Stomach smooth muscle (tissue), 2 donors: ENCODE results near the gene GMPS.
"Not testable (repeated sequence)": the region's sequence is repeated elsewhere in the genome, so short reads cannot be mapped to it uniquely, and the experiment has no call there.

Source experiments
- H3K27ac ChIP-seq: one replicate; pipeline ENCODE4 v1.7.0; 2013; ENCODE audit warnings: mild to moderate bottlenecking, low read length, inconsistent platforms
- H3K27me3 ChIP-seq, 2 donors: one replicate each; pipeline ENCODE4 v1.7.0; 2013; ENCODE audit warnings: low read length in 2 of 2; ENCODE audit not compliant: insufficient read depth in 2 of 2, control insufficient read depth in 1 of 2
- H3K36me3 ChIP-seq, 2 donors: one replicate each; pipeline ENCODE4 v1.7.0; 2013; ENCODE audit warnings: low read length in 2 of 2; ENCODE audit not compliant: control insufficient read depth in 2 of 2, insufficient read depth in 2 of 2
- H3K4me1 ChIP-seq: one replicate; pipeline ENCODE4 v1.7.0; 2013; ENCODE audit warnings: low read length; ENCODE audit not compliant: control insufficient read depth, insufficient read depth
- H3K4me3 ChIP-seq, 2 donors: one replicate each; pipeline ENCODE4 v1.7.0; 2013; ENCODE audit warnings: low read length in 2 of 2
- H3K9ac ChIP-seq, 2 donors: one replicate each; pipeline ENCODE4 v1.7.0; 2013; ENCODE audit warnings: low read length in 2 of 2, mild to moderate bottlenecking in 1 of 2
- H3K9me3 ChIP-seq, 2 donors: one replicate each; pipeline ENCODE4 v1.7.0; 2013; ENCODE audit warnings: low read length in 2 of 2; ENCODE audit not compliant: control insufficient read depth in 2 of 2
- donor health status: healthy.
- donor health status: Pancreatic carcinoma.

The GMPS gene

DNA sequence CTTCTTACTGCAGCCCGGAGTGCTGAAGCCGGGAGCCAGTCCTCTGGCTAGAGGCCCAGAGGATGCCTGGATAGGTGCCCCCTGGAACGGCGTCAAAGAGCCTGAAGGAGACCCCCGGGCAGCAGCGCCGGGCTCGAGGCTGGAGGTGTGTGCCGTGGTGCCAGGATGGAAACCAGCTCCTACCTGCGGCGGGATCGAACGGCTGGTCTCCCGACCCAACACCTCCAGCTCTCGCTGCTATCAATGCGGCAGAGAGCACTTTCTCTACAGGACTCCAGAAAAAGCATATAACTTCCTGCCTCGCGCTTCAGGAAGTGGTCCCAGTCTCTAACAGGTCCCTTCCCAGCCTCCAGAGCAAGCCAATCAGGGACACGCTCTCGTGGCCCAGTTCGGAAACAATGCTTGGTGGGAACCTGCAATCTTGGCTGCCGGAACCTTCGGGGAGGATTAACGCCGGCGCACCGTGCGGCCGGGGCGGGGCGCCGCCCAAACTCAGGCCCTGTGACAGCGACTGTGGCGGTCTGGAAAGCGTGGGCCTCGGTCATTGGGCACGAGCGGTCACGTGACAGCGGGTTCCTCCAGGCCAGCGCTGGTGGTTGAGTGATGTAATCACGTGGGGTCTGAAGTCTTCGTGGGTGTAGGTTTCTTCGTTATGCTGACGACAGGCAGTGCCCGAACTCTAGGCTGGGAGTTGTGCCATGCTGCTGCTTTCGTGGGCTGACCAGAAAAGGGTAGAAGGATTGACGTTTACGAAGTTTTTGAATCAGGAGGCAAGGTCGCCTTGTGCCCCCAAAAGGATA lies 16.1 kb upstream of the GMPS start, which contains the start of gene SLC33A1:
Gene SLC33A1 (minus strand): TSS at position 287 of the 800 bp plus-strand sequence. CDS start 430 bp downstream, outside the sequence.
- peaks cover 36% of the 10 kb centered on the region for H3K4me1 ChIP-seq
- no peaks in the 10 kb centered on the region for H3K9me3 ChIP-seq

DNA sequence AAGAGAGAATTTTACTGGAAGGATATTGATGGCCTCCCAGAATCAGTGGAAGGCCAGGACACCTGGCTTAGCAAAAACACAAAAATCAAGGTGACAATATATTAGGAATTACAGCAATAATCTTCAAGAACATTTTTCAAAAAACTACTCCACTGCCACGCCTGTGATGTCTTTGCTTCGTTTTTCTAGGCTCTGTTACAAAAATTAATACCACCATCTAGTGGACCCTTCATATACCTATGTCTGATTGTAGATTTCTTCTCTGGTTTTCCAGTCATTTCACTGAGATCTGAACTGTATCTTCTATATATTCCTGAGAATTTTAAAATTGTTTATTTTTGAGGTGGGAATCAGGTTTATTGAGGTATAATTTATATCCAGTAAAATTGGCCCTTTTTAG lies 10.6 kb upstream of the GMPS start:
- Histone ChIP-seq H3K36me3 (no peaks in the 10 kb centered on the region), H3K27me3 (no peaks in the 10 kb centered on the region), H3K27ac (no peak overlapping the region), H3K9me3 (no peaks in the 10 kb centered on the region), H3K9ac (no peak overlapping the region), H3K4me1 (peaks cover 3% of the 10 kb centered on the region), H3K4me3 (no peak overlapping the region)

More for the DNA sequence above, 16.1 kb upstream of the GMPS start, which contains the start of gene SLC33A1:
- H3K27ac ChIP-seq: peak within 1 kb of the TSS; percentile 96
- peak within 1 kb of the TSS; percentile 95 to 97 for H3K4me3 ChIP-seq
- H3K9ac ChIP-seq: peak within 1 kb of the TSS; percentile 86 to 96
- no peaks in the 10 kb centered on the region for H3K36me3 ChIP-seq
- no peaks in the 10 kb centered on the region for H3K27me3 ChIP-seq

DNA sequence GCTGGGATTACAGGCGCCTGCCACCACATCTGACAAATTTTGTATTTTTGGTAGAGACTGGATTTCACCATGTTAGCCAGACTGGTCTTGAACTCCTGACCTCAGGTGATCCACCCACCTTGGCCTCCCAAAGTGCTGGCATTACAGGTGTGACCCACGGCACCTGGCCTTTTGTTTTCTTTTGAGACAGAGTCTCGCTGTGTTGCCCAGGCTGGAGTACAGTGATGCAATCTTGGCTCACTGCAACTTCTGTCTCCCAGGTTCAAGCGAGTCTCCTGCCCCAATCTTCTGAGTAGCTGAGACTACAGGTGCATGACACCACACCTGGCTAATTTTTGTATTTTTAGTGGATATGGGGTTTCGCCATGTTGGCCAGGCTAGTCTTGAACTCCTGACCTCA lies 10.0 kb upstream of the GMPS start:
- not testable (repeated sequence) for H3K4me1 ChIP-seq, H3K9me3 ChIP-seq, H3K4me3 ChIP-seq, H3K27ac ChIP-seq, H3K36me3 ChIP-seq, H3K27me3 ChIP-seq, H3K9ac ChIP-seq

DNA sequence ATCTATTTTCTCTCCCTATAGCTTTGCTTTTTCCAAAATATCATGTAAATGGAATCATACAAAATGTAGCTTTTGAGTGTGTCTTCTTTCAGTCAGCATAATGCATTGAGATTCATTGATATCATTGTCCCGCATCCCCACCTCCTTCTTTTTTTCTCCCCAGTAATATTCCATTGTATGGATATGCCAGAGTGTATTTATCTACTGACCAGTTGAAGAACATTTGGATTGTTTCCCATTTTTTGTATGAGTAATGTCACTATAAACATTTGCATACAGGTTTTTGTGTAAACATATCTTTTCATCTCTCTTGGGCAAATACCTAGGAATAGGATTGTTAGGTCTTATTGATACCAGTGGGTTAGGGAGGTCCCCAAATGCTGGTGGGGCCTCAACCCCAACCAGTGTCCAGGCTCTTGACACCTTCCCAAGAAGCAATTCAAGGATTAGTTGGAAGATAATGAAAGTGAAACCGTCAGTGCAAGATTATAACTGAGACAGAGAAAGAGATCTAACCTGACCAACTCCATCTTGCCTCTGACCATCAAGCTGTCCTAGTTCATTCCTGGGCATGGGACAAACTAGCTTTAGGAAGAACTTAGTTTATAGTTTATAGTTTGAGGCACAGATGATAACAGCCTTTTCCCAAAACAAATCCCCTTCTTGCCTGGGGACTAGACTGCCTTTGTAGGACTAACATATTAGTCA lies 8.8 kb upstream of the GMPS start:
- no peak overlapping the region for H3K9ac ChIP-seq
- no peak overlapping the region for H3K27ac ChIP-seq
- no peak overlapping the region for H3K4me3 ChIP-seq
- no peaks in the 10 kb centered on the region for H3K9me3 ChIP-seq
- H3K36me3 ChIP-seq: no peaks in the 10 kb centered on the region
- no peaks in the 10 kb centered on the region for H3K4me1 ChIP-seq
- no peaks in the 10 kb centered on the region for H3K27me3 ChIP-seq

DNA sequence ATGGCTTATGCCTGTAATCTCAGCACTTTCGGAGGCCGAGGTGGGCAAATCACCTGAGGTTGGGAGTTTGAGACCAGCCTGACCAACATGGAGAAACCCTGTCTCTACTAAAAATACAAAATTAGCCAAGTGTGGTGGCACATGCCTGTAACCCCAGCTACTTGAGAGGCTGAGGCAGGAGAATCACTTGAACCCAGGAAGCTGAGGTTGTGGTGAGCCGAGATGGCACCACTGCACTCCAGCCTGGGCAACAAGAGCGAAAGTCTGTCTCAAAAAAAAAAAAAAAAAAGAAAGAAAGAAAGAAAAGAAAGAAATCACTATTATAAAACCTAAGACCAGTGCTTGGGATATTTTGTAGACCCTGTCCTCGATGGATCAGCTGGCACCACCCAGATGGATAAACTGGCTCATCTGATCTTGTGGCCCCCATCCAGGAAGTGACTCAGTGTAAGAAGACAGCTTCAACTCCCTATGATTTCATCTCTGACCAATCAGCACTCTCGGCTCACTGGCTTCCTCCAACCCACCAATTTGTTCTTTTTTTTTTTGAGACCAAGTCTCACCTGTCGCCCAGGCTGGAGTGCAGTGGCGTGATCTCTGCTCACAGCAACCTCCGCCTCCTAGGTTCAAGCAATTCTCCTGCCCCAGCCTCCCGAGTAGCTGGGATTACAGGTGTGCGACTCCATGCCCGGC lies 8.0 kb upstream of the GMPS start:
- not testable (repeated sequence) for H3K9ac ChIP-seq, H3K27ac ChIP-seq

DNA sequence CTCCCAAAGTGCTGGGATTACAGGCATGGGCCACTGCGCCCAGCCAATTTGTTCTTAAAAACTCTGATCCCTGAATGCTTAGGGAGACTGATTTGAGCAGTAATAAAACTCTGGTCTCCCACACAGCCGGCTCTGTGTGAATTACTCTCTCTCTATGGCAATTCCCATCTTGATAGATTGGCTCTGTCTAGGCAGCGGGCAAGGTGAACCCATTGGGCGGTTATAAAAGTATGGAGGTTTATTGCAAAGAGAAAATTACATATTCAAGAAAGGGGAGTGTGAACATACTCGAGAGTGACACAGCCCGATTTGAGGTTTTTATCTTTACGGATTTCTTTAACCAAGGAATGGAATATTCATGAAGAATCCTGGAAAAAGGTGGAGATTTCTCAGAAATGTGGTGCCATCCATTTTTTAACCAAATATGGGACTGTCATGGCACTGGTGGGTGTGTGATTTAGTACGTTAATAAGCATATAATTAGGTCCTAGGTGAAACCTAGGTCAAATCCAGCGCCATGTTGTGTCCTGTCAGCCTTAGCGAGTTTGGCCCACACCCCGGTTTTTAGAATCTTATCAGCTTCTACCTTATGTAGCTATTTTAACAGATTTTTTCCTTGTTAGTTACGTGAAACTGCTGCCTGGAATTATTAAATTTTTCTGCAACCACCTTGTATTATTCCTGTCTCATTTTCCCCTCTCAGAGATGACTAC lies 7.2 kb upstream of the GMPS start:
- Histone ChIP-seq H3K4me1 (no peaks in the 10 kb centered on the region), H3K27ac (no peak overlapping the region), H3K27me3 (no peaks in the 10 kb centered on the region), H3K36me3 (no peaks in the 10 kb centered on the region), H3K4me3 (no peak overlapping the region), H3K9ac (no peak overlapping the region), H3K9me3 (no peaks in the 10 kb centered on the region)

More for the DNA sequence above, 8.0 kb upstream of the GMPS start:
- H3K36me3 ChIP-seq, H3K9me3 ChIP-seq, H3K4me1 ChIP-seq, H3K4me3 ChIP-seq, H3K27me3 ChIP-seq: not testable (repeated sequence)

DNA sequence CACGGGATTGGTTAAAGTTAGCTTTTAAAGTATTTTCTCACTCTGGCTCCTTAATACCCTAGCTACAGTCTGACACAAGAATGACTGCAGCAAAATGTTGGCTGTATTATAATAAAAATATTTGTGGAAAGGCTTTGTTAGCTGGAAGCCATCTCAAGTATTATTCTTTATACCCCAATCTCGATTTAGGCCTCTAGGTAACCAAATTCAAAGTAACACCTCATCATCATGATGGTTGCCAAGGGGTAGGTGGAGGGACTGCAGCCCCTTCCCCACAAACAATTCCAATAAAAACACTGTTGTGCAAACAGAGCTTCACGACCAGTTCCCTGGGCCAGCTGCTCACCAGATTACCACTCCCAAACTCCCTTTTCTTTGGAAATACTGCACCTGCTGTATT lies 759 bp upstream of the GMPS start:
- H3K4me3 ChIP-seq: peak overlapping the region; percentile 75 to 80
- no peaks in the 10 kb centered on the region for H3K9me3 ChIP-seq
- peak overlapping the region; percentile 91 for H3K27ac ChIP-seq
- no peaks in the 10 kb centered on the region for H3K27me3 ChIP-seq
- H3K36me3 ChIP-seq: no peaks in the 10 kb centered on the region
- peaks cover 14% of the 10 kb centered on the region for H3K4me1 ChIP-seq
- peak overlapping the region; percentile 81 to 93 for H3K9ac ChIP-seq

DNA sequence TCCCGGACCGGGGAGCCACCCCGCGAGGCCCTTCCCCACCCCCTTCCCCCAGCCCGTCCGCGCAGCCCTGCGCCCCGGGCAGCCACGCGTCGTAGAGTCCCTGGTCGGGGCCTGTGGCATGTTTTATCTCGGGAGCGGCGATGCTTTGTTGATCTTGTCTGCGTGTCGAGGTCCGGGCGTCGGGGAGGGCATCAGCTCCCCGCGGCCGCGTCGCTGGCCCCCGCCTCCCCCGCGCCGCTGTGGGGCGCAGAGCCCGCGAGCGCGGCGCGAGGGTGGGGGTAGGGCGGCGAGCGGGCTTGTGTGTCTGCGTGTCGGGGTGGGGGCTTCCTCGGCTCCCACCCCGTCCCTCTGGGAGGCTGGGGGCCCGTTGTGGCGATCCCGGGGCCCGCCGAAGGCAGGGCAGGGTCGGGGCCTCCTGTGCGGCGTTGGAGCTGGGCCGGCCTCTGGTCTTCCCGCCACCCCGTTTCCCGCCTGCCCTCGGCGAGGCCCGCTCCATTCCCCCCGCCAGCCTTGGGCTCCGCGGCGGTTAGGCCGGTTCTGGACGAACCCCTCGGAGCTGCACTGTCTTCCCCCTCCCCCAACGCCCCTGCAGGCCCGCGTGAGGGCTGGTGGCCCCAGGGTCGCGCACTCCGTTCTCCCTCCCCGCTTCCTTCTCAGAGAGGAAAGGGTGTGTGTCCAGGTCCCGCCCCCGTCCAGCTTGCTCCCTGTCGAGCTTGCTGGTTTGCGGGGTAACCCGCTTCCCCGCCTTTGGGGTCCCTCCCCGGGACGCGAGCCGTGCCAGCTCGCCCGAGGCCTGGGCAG lies 695 bp downstream of the GMPS start:
- Histone ChIP-seq H3K27me3 (no peaks in the 10 kb centered on the region), H3K36me3 (no peaks in the 10 kb centered on the region)

DNA sequence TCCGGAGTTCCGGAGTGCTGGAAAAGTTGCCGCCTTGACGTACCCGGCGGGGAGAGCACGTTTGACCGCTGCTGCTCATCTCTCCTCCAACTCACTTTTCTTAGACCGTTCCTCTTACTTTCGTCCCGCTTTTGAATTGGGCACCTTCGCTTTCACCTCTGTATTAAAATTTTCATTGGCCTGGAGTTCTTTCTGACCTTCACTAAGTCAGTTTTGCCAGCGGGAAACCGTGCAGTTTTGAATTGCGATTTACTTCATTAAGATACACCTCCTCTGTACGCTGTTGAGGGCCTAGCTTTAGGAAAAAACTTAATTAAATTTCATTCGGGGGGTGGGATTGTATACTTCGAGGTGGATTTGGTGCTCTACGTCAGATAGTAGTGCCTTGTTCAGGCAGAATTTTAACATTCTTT lies 1.3 kb downstream of the GMPS start:
- H3K36me3 ChIP-seq: no peaks in the 10 kb centered on the region
- H3K9me3 ChIP-seq: no peaks in the 10 kb centered on the region
- peak overlapping the region; percentile 84 to 88 for H3K9ac ChIP-seq
- H3K27ac ChIP-seq: peak overlapping the region; percentile 90
- peaks cover 14% of the 10 kb centered on the region for H3K4me1 ChIP-seq
- peak overlapping the region; percentile 85 to 89 for H3K4me3 ChIP-seq
- no peaks in the 10 kb centered on the region for H3K27me3 ChIP-seq

More for the DNA sequence above, 695 bp downstream of the GMPS start:
- peak overlapping the region; percentile 85 to 89 for H3K4me3 ChIP-seq
- peak overlapping the region; percentile 84 to 88 for H3K9ac ChIP-seq
- H3K27ac ChIP-seq: peak overlapping the region; percentile 90
- no peaks in the 10 kb centered on the region for H3K9me3 ChIP-seq
- H3K4me1 ChIP-seq: peaks cover 14% of the 10 kb centered on the region
